Upper lobe of left lung (tissue), 6 donors: Measurements from ENCODE around the gene GLCE. TPM values are rescaled to one million over a fixed set of nuclear protein-coding genes. Genes with fewer than 3 reads are reported as not detected.

Experiments
- ATAC-seq, 2 donors: fragments of 200-7000 bp; cut with Tn5 transposase; one replicate each; pipeline ENCODE4 v1.9.1; 2022; ENCODE audit warnings: mild to moderate bottlenecking in 2 of 2, moderate library complexity in 2 of 2; ENCODE audit not compliant: low FRiP score in 2 of 2
- DNase-seq, 2 donors: peaks; one replicate each; pipeline ENCODE4 v3.0.0-alpha.2; 2019 to 2020
- H3K27ac ChIP-seq, 4 donors: fragments of 200-600 bp; sonication (generic); one replicate each; pipeline ENCODE4 v1.5.1; 2016 to 2019
- H3K27me3 ChIP-seq, 4 donors: fragments of 200-600 bp; sonication (generic); one replicate each; pipeline ENCODE4 v1.5.1; 2017 to 2019
- H3K36me3 ChIP-seq, 4 donors: fragments of 200-600 bp; sonication (generic); one replicate each; pipeline ENCODE4 v1.5.1; 2016 to 2019
- H3K4me1 ChIP-seq, 4 donors: fragments of 200-600 bp; sonication (generic); one replicate each; pipeline ENCODE4 v1.5.1; 2018 to 2019
- H3K4me3 ChIP-seq, 4 donors: fragments of 200-600 bp; sonication (generic); one replicate each; pipeline ENCODE4 v1.5.1; 2017 to 2019; ENCODE audit warnings: mild to moderate bottlenecking in 2 of 4, moderate library complexity in 1 of 4
- H3K9me3 ChIP-seq, 4 donors: fragments of 200-600 bp; sonication (generic); one replicate each; pipeline ENCODE4 v1.5.1; 2018 to 2019
- CTCF ChIP-seq, 6 experiments: fragments of 450-650 bp in 4 of 6; fragments of 200-600 bp in 2 of 6; sonication (generic) in 2 of 6; IDR thresholded peaks; one replicate each; pipeline ENCODE4 v1.5.1; 2016 to 2019; ENCODE audit warnings: antibody characterized with exemption in 6 of 6
- EP300 ChIP-seq, 4 donors: sonication (generic); formaldehyde crosslinking; IDR thresholded peaks; one replicate each; pipeline ENCODE4 v1.5.1; 2017; ENCODE audit warnings: antibody characterized with exemption in 4 of 4, control low read depth in 2 of 4
- POLR2A ChIP-seq, 4 donors: fragments of 450-650 bp; IDR thresholded peaks; one replicate each; pipeline ENCODE4 v1.5.1; 2016 to 2017; ENCODE audit warnings: antibody characterized with exemption in 4 of 4, mild to moderate bottlenecking in 2 of 4
- POLR2AphosphoS5 ChIP-seq, 2 donors: sonication (generic); formaldehyde crosslinking; IDR thresholded peaks; one replicate each; pipeline ENCODE4 v1.5.1; 2017; ENCODE audit warnings: antibody characterized with exemption in 2 of 2
- WGBS, 2 donors: methylation state at CpG; one replicate each; pipeline ENCODE4 v1.1.5; 2017 to 2018; 5-methylcytosine and 5-hydroxymethylcytosine counted together
- total RNA-seq, 6 donors: library from RNA; depleted of rRNA in 4 of 6; stranded (reverse); fragments of >200 nt in 4 of 6; gene quantifications; one replicate each; pipeline versions ENCODE4 v1.1.0 to v1.2.1, GENCODE V29; 2016 to 2021
- donor health status: DM: no; HTN: no; CAD: no; lungs with moderate emphysema.
- donor health status: DM: no; HTN: yes; CAD: no; lungs with severe emphysema.

Gene GLCE
- total RNA-seq, 6 donors from 2014 or later: 12.5 to 24.8 (median 17.2) TPM

GRCh38 chr15:69307939-69308338 lies 147.5 kb downstream of the GLCE start:
- ATAC-seq (no peak), DNase-seq (no peak)
- H3K9me3 ChIP-seq: no peaks in the 10 kb centered on the region
- WGBS, 2 donors: 79 to 100% methylated on average over 3 of the region's 3 CpGs
- no peaks in the 10 kb centered on the region for H3K27me3 ChIP-seq
- H3K4me3 ChIP-seq: no peak overlapping the region
- no peaks in the 10 kb centered on the region for H3K36me3 ChIP-seq
- H3K27ac ChIP-seq: peak overlapping the region in 2 of 4 donors; percentile 6 to 7
- peaks cover 0 to 15% (median 5%) of the 10 kb centered on the region in 4 donors for H3K4me1 ChIP-seq
- TF ChIP-seq POLR2A (IDR thresholded peaks at IDR 0.05): no peak
- TF ChIP-seq CTCF (IDR thresholded peaks at IDR 0.05): no peak

- DNase-seq (no peak), ATAC-seq (no peak)
- no peak overlapping the region for H3K27ac ChIP-seq
- H3K27me3 ChIP-seq: no peaks in the 10 kb centered on the region
- 90% methylated on average over 5 of the region's 5 CpGs for WGBS, 2 donors
- H3K9me3 ChIP-seq: no peaks in the 10 kb centered on the region
- H3K36me3 ChIP-seq: no peaks in the 10 kb centered on the region
- peaks cover 0 to 21% (median 5%) of the 10 kb centered on the region in 4 donors for H3K4me1 ChIP-seq
- no peak overlapping the region for H3K4me3 ChIP-seq
- TF ChIP-seq EP300 (IDR thresholded peaks at IDR 0.05) (no peak), POLR2A (IDR thresholded peaks at IDR 0.05) (no peak), CTCF (IDR thresholded peaks at IDR 0.05) (no peak), POLR2AphosphoS5 (IDR thresholded peaks at IDR 0.05) (no peak)
Measured at GRCh38 chr15:69308949-69309348, 148.5 kb downstream of the GLCE start.

GRCh38 chr15:69311319-69311721 lies 150.9 kb downstream of the GLCE start:
- Histone ChIP-seq H3K4me3 (no peak overlapping the region), H3K4me1 (peaks cover 0 to 11% (median 0%) of the 10 kb centered on the region in 4 donors), H3K9me3 (no peaks in the 10 kb centered on the region), H3K36me3 (no peaks in the 10 kb centered on the region), H3K27ac (no peak overlapping the region), H3K27me3 (no peaks in the 10 kb centered on the region)
- no peak for TF ChIP-seq POLR2AphosphoS5 (IDR thresholded peaks at IDR 0.05)
- DNase-seq: no peak
- ATAC-seq: no peak
- 80 to 85% methylated on average over 5 of the region's 5 CpGs for WGBS, 2 donors

GRCh38 chr15:69313432-69314000 lies 153.1 kb downstream of the GLCE start:
- 66 to 69% methylated on average over 8 of the region's 8 CpGs for WGBS, 2 donors
- no peaks in the 10 kb centered on the region for H3K36me3 ChIP-seq
- ATAC-seq (peak in 1 of 2 donors; percentile 30), DNase-seq (no peak)
- H3K27me3 ChIP-seq: no peaks in the 10 kb centered on the region
- H3K27ac ChIP-seq: peak overlapping the region in 2 of 4 donors; percentile 46 to 49
- TF ChIP-seq CTCF (IDR thresholded peaks at IDR 0.05): no peak
- TF ChIP-seq POLR2A (IDR thresholded peaks at IDR 0.05): no peak
- no peak for TF ChIP-seq POLR2AphosphoS5 (IDR thresholded peaks at IDR 0.05)
- TF ChIP-seq EP300 (IDR thresholded peaks at IDR 0.05): no peak
- no peaks in the 10 kb centered on the region for H3K9me3 ChIP-seq
- peaks cover 0 to 11% (median 0%) of the 10 kb centered on the region in 4 donors for H3K4me1 ChIP-seq
- H3K4me3 ChIP-seq: no peak overlapping the region

- WGBS, 2 donors: 73 to 78% methylated on average over 6 of the region's 6 CpGs
- Histone ChIP-seq H3K27me3 (no peaks in the 10 kb centered on the region), H3K36me3 (no peaks in the 10 kb centered on the region), H3K4me1 (peaks cover 0 to 11% (median 0%) of the 10 kb centered on the region in 4 donors), H3K4me3 (peak overlapping the region in 1 of 4 donors; percentile 6), H3K9me3 (no peaks in the 10 kb centered on the region), H3K27ac (peak overlapping the region in 2 of 4 donors; percentile 46 to 49)
- peak in 1 of 2 donors; percentile 13 for ATAC-seq
- DNase-seq: no peak
- TF ChIP-seq POLR2AphosphoS5 (IDR thresholded peaks at IDR 0.05) (no peak), POLR2A (IDR thresholded peaks at IDR 0.05) (no peak), CTCF (IDR thresholded peaks at IDR 0.05) (no peak), EP300 (IDR thresholded peaks at IDR 0.05) (no peak)
Measured at GRCh38 chr15:69314131-69314530, 153.7 kb downstream of the GLCE start.
